ENCODE results near the gene PIP5K1B.

Gene PIP5K1B

GRCh38 chr9:68690088-68690487, 15.0 kb upstream of the PIP5K1B start:
- Histone ChIP-seq H3K4me1 (ENCODE audit: low read length) (no peaks in the 10 kb centered on the region), H3K4me2 (ENCODE audit: low read depth, low read length) (no peak overlapping the region), H3K9me2 (replicated peaks; ENCODE audit: insufficient read depth, low read length) (no peaks in the 10 kb centered on the region), H3F3A (ENCODE audit: insufficient read depth, low read length) (no peaks in the 10 kb centered on the region), H3K36me3 (replicated peaks; ENCODE audit: insufficient read depth, low read length) (no peaks in the 10 kb centered on the region), H3K9ac (ENCODE audit: low read length) (no peak overlapping the region), H2AFZ (ENCODE audit: low read length) (no peak overlapping the region), H3K79me2 (ENCODE audit: low read length) (no peaks in the 10 kb centered on the region), H3K27me3 (replicated peaks; ENCODE audit: insufficient read depth, low read length) (no peaks in the 10 kb centered on the region), H3K9me3 (replicated peaks; ENCODE audit: insufficient read depth, low read length) (no peaks in the 10 kb centered on the region), H3K4me3 (ENCODE audit: low read length) (no peak overlapping the region), H4K20me1 (ENCODE audit: insufficient read depth, low read length) (no peaks in the 10 kb centered on the region), H3K27ac (ENCODE audit: low read length) (no peak overlapping the region)
- DNase-seq, result no peak
- TF ChIP-seq EZH2 (optimal IDR thresholded peaks at IDR 0.05; ENCODE audit: low read depth, low read length) (no peak), EZH2phosphoT487 (IDR thresholded peaks at IDR 0.05; ENCODE audit: low read length) (no peak), CTCF (IDR thresholded peaks at IDR 0.05; ENCODE audit: low read length) (no peak)

- Histone ChIP-seq H3F3A (ENCODE audit: insufficient read depth, low read length) (no peaks in the 10 kb centered on the region), H3K27me3 (replicated peaks; ENCODE audit: insufficient read depth, low read length) (no peaks in the 10 kb centered on the region), H3K4me1 (ENCODE audit: low read length) (no peaks in the 10 kb centered on the region), H3K27ac (ENCODE audit: low read length) (no peak overlapping the region), H3K9me3 (replicated peaks; ENCODE audit: insufficient read depth, low read length) (no peaks in the 10 kb centered on the region), H3K9ac (ENCODE audit: low read length) (no peak overlapping the region), H2AFZ (ENCODE audit: low read length) (no peak overlapping the region), H3K4me2 (ENCODE audit: low read depth, low read length) (no peak overlapping the region), H3K36me3 (replicated peaks; ENCODE audit: insufficient read depth, low read length) (no peaks in the 10 kb centered on the region), H3K79me2 (ENCODE audit: low read length) (no peaks in the 10 kb centered on the region), H3K4me3 (ENCODE audit: low read length) (no peak overlapping the region), H3K9me2 (replicated peaks; ENCODE audit: insufficient read depth, low read length) (no peaks in the 10 kb centered on the region), H4K20me1 (ENCODE audit: insufficient read depth, low read length) (no peaks in the 10 kb centered on the region)
- DNase-seq, result no peak
- TF ChIP-seq CTCF (IDR thresholded peaks at IDR 0.05; ENCODE audit: low read length) (no peak), EZH2phosphoT487 (IDR thresholded peaks at IDR 0.05; ENCODE audit: low read length) (no peak), EZH2 (optimal IDR thresholded peaks at IDR 0.05; ENCODE audit: low read depth, low read length) (no peak)
These were observed 12.5 kb upstream of the PIP5K1B start for GRCh38 chr9:68692519-68692918.

- H3F3A ChIP-seq (ENCODE audit: insufficient read depth, low read length), result no peaks in the 10 kb centered on the region
- no peaks in the 10 kb centered on the region for H3K4me1 ChIP-seq (ENCODE audit: low read length)
- TF ChIP-seq CTCF (IDR thresholded peaks at IDR 0.05; ENCODE audit: low read length) (no peak), EZH2 (optimal IDR thresholded peaks at IDR 0.05; ENCODE audit: low read depth, low read length) (no peak), EZH2phosphoT487 (IDR thresholded peaks at IDR 0.05; ENCODE audit: low read length) (no peak)
- no peaks in the 10 kb centered on the region for H3K9me3 ChIP-seq (replicated peaks; ENCODE audit: insufficient read depth, low read length)
- no peaks in the 10 kb centered on the region for H4K20me1 ChIP-seq (ENCODE audit: insufficient read depth, low read length)
- no peak overlapping the region for H2AFZ ChIP-seq (ENCODE audit: low read length)
- H3K27ac ChIP-seq (ENCODE audit: low read length), result no peak overlapping the region
- H3K27me3 ChIP-seq (replicated peaks; ENCODE audit: insufficient read depth, low read length), result no peaks in the 10 kb centered on the region
- no peak overlapping the region for H3K4me2 ChIP-seq (ENCODE audit: low read depth, low read length)
- H3K9me2 ChIP-seq (replicated peaks; ENCODE audit: insufficient read depth, low read length), result no peaks in the 10 kb centered on the region
- no peak overlapping the region for H3K4me3 ChIP-seq (ENCODE audit: low read length)
- H3K9ac ChIP-seq (ENCODE audit: low read length), result no peak overlapping the region
- H3K36me3 ChIP-seq (replicated peaks; ENCODE audit: insufficient read depth, low read length), result no peaks in the 10 kb centered on the region
- H3K79me2 ChIP-seq (ENCODE audit: low read length), result no peaks in the 10 kb centered on the region
- no peak for DNase-seq
These were observed 10.9 kb upstream of the PIP5K1B start for GRCh38 chr9:68694125-68694524.

All from MM.1S (cell line).